IPS-15b (cell line): Measurements from ENCODE around the gene MEF2A.

Experiments used
- H3K27me3 ChIP-seq: one replicate; pipeline ENCODE4 v1.6.1; 2013; ENCODE audit warnings: low read length; ENCODE audit not compliant: control insufficient read depth, insufficient read depth
- H3K36me3 ChIP-seq: one replicate; pipeline ENCODE4 v1.6.1; 2013; ENCODE audit warnings: low read length; ENCODE audit not compliant: control insufficient read depth, insufficient read depth
- H3K4me1 ChIP-seq: one replicate; pipeline ENCODE4 v1.6.1; 2013; ENCODE audit warnings: mild to moderate bottlenecking, low read length; ENCODE audit not compliant: control insufficient read depth, insufficient read depth
- H3K4me3 ChIP-seq: one replicate; pipeline ENCODE4 v1.5.1; 2013; ENCODE audit warnings: low read depth, low read length
- H3K9ac ChIP-seq: one replicate; pipeline ENCODE4 v1.6.1; 2013; ENCODE audit warnings: low read depth, mild to moderate bottlenecking, low read length
- H3K9me3 ChIP-seq: one replicate; pipeline ENCODE4 v1.6.1; 2013; ENCODE audit warnings: mild to moderate bottlenecking, low read length; ENCODE audit not compliant: control insufficient read depth, insufficient read depth

MEF2A gene

DNA sequence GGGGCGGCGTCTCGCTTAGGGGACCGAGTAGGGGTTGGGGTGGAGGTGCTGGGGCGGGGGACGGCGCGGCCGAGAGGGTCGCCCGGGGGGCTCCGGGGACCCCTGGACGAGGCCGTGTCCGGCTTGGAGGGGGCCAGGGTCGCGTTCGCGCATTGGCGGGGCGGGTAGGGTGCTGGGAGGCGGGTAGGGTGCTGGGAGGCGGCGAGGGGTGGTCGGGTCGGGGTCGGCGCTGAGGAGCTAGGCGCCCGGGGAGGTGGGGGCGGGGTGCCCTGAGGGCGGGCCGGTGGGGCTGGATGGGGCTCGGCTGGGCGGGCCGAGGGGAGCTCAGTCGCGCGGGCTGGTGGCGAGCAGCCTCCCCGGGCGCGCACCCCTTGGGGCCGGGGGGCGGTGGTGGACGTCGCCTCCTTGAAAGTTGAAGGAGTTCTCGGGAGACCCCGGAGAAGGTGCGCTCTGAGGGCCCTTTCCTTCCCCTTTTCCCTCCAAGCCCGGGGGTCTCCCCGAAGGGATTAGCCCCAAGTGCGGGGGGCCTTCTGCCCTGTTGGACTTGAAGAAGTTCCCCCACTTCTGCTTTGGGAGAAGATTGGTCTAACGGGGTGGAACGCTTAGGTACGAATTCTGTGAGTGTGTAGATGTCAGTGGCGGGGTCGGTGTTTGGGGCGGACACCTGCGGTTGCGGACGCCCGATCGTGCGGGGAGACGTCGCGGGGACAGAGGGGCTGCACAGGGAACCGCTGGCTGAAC, 543 bp downstream of the MEF2A start:
- Histone ChIP-seq H3K4me1 (peaks cover 19% of the 10 kb centered on the region), H3K27me3 (no peaks in the 10 kb centered on the region), H3K9me3 (no peaks in the 10 kb centered on the region)

GRCh38 chr15:99568625-99569352, 3.0 kb downstream of the MEF2A start:
- H3K9ac ChIP-seq: no peak overlapping the region
- H3K4me3 ChIP-seq: peak overlapping the region; percentile 6
- H3K4me1 ChIP-seq: peaks cover 15% of the 10 kb centered on the region
- H3K9me3 ChIP-seq: no peaks in the 10 kb centered on the region
- no peaks in the 10 kb centered on the region for H3K27me3 ChIP-seq
- no peaks in the 10 kb centered on the region for H3K36me3 ChIP-seq

More for the DNA sequence above, 543 bp downstream of the MEF2A start:
- no peaks in the 10 kb centered on the region for H3K36me3 ChIP-seq
- H3K4me3 ChIP-seq: peak overlapping the region; percentile 90
- no peak overlapping the region for H3K9ac ChIP-seq

DNA sequence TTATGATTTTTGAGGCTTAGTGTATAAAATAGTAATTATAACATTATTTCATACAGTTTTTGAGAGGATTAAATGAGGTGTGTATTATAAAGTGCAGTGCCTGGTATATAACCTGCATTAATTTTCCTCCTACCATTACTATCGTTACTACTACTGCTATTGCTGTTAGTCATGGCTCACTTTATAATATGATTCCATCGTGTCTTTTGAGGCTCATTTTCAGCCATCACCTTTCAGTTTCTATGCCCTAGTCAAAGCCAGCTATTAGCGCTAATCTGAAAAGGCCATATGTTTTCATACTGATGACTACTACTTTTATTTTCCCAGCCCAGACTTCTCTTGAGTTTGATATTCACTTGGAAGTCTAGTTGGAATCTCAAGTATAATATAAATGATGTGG, 5.5 kb downstream of the MEF2A start:
- peaks cover 10% of the 10 kb centered on the region for H3K4me1 ChIP-seq
- H3K27me3 ChIP-seq: no peaks in the 10 kb centered on the region
- H3K9me3 ChIP-seq: no peaks in the 10 kb centered on the region
- H3K9ac ChIP-seq: no peak overlapping the region
- H3K4me3 ChIP-seq: no peak overlapping the region
- H3K36me3 ChIP-seq: no peaks in the 10 kb centered on the region

GRCh38 chr15:99574048-99574447, 8.3 kb downstream of the MEF2A start:
- Histone ChIP-seq H3K9ac (no peak overlapping the region), H3K9me3 (no peaks in the 10 kb centered on the region), H3K36me3 (no peaks in the 10 kb centered on the region), H3K27me3 (no peaks in the 10 kb centered on the region), H3K4me1 (peaks cover 15% of the 10 kb centered on the region), H3K4me3 (no peak overlapping the region)

- H3K4me3 ChIP-seq: no peak overlapping the region
- no peaks in the 10 kb centered on the region for H3K9me3 ChIP-seq
- no peaks in the 10 kb centered on the region for H3K27me3 ChIP-seq
- no peak overlapping the region for H3K9ac ChIP-seq
- H3K36me3 ChIP-seq: no peaks in the 10 kb centered on the region
- peaks cover 15% of the 10 kb centered on the region for H3K4me1 ChIP-seq
These were observed 8.7 kb downstream of the MEF2A start for GRCh38 chr15:99574502-99574901.

GRCh38 chr15:99578809-99579208, 13.0 kb downstream of the MEF2A start:
- Histone ChIP-seq H3K9me3 (no peaks in the 10 kb centered on the region), H3K4me3 (no peak overlapping the region), H3K27me3 (no peaks in the 10 kb centered on the region), H3K4me1 (peaks cover 50% of the 10 kb centered on the region), H3K9ac (no peak overlapping the region), H3K36me3 (no peaks in the 10 kb centered on the region)

DNA sequence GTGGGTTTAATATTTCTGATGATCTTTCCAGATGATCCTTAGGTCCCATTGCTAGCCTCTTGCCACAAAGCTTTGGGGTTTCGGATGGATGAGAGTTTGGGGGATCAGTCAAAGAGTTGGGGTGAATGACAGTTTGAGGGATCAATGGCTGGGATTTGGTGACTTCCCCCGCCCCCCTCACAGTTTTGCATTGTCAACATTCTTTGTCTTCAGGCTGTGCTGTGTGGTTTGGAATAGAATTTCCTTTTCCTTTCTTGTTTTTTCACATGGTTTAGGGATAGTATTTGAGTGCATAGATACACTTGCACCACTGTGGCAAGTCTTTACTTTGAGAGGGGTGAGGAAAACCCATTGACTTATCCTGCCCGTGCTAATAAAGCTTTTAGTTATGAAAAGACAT, 14.3 kb downstream of the MEF2A start:
- Histone ChIP-seq H3K36me3 (no peaks in the 10 kb centered on the region), H3K9me3 (no peaks in the 10 kb centered on the region), H3K4me3 (no peak overlapping the region), H3K27me3 (no peaks in the 10 kb centered on the region), H3K4me1 (peaks cover 50% of the 10 kb centered on the region), H3K9ac (no peak overlapping the region)

DNA sequence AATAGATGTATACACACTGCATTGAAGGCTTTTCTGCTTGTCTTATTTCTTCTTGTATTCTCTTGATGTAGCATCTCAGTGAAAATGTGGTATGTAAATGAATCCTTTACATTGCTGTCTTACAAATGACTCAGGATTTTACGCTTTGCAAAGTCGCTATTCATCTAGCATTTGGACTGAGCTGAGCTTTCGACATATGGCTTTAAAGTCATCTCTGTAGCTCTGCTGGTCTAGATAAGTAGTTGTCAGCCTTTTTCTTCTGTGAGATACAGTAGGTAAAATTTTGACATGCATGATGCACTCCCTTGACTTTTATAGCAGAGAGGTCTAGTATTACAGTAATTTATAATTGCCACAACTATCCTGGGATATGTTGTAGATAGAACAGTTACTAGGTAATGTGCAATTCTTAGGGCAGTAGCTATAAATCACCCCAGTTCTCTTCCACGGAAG, 16.8 kb downstream of the MEF2A start:
- Histone ChIP-seq H3K36me3 (no peaks in the 10 kb centered on the region), H3K9me3 (no peaks in the 10 kb centered on the region), H3K27me3 (no peaks in the 10 kb centered on the region), H3K4me3 (no peak overlapping the region), H3K4me1 (peaks cover 47% of the 10 kb centered on the region), H3K9ac (no peak overlapping the region)

GRCh38 chr15:99584081-99584600, 18.4 kb downstream of the MEF2A start:
- Histone ChIP-seq H3K27me3 (no peaks in the 10 kb centered on the region), H3K36me3 (no peaks in the 10 kb centered on the region), H3K9ac (no peak overlapping the region), H3K4me3 (no peak overlapping the region), H3K9me3 (no peaks in the 10 kb centered on the region), H3K4me1 (peaks cover 40% of the 10 kb centered on the region)

DNA sequence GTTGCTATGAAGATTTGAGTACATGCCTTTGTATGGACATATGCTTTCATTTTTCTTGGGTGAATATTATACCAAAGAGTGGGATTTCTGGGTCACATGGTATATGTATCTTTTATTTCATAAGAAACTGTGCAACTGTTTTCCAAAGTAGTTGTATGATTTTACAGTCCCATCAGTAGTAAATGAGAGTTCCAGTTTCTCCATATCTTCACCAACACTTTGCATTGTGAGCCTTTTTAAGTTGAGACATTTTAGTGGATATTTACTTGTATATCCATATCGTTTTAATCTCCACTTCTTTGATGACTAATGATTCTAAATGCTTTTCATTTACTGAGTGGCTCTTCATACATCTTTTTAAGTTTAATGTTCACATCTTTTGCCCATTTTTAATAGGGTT, 20.3 kb downstream of the MEF2A start:
- H3K36me3 ChIP-seq: no peaks in the 10 kb centered on the region
- H3K27me3 ChIP-seq: no peaks in the 10 kb centered on the region
- no peaks in the 10 kb centered on the region for H3K9me3 ChIP-seq
- peaks cover 24% of the 10 kb centered on the region for H3K4me1 ChIP-seq
- H3K9ac ChIP-seq: no peak overlapping the region
- H3K4me3 ChIP-seq: no peak overlapping the region

GRCh38 chr15:99589801-99590200, 24.0 kb downstream of the MEF2A start:
- no peaks in the 10 kb centered on the region for H3K9me3 ChIP-seq

More at GRCh38 chr15:99589801-99590200, 24.0 kb downstream of the MEF2A start:
- H3K27me3 ChIP-seq: no peaks in the 10 kb centered on the region
- H3K9ac ChIP-seq: no peak overlapping the region
- no peaks in the 10 kb centered on the region for H3K36me3 ChIP-seq
- peaks cover 7% of the 10 kb centered on the region for H3K4me1 ChIP-seq
- H3K4me3 ChIP-seq: no peak overlapping the region
